HG03442 (cell line): ENCODE data around the gene SKI.
A peak's percentile ranks its signal among the peaks of the same experiment; 100 is the strongest.

ENCODE experiments used
- ATAC-seq: cut with Tn5 transposase; IDR thresholded peaks from one replicate; pipeline ENCODE4 v1.9.1; 2021; ENCODE audit warnings: mild to moderate bottlenecking, moderate library complexity; ENCODE audit not compliant: unreplicated experiment

Gene SKI

DNA sequence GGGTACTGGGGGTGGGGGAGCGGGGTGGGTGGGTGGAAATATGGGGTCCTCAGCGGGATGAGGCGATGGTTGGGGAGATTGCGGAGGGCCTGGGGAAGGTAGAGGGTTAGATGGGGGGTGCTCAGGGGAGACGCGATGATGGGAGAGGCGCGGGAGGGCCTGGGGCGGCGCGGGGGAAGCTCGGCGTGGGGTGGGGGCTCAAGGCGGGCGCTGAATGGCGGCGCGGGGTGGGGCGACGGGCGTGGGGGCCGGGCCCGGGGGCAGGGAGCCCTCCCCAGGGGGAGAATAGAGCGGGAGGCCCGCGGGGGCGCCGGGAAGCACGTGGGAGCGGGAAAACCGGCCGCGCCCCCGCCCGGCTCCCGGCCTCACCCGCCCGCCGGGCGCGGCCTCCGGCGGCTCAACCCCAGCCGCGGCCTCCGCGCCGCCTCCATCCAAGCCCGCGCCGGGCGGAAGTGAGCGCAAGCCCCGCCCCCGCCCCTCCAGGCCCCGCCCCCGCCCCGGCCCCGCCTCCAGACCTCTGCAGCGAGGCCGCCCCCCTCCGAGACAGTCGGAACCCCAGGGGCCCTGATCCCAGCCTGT, 33.7 kb upstream of the SKI start, which contains the start of gene FAAP20:
TSS of gene FAAP20 (minus strand) at position 454 of the 579 bp plus-strand sequence. CDS start at position 431, 23 bp downstream.
- ATAC-seq = peak; percentile 32

DNA sequence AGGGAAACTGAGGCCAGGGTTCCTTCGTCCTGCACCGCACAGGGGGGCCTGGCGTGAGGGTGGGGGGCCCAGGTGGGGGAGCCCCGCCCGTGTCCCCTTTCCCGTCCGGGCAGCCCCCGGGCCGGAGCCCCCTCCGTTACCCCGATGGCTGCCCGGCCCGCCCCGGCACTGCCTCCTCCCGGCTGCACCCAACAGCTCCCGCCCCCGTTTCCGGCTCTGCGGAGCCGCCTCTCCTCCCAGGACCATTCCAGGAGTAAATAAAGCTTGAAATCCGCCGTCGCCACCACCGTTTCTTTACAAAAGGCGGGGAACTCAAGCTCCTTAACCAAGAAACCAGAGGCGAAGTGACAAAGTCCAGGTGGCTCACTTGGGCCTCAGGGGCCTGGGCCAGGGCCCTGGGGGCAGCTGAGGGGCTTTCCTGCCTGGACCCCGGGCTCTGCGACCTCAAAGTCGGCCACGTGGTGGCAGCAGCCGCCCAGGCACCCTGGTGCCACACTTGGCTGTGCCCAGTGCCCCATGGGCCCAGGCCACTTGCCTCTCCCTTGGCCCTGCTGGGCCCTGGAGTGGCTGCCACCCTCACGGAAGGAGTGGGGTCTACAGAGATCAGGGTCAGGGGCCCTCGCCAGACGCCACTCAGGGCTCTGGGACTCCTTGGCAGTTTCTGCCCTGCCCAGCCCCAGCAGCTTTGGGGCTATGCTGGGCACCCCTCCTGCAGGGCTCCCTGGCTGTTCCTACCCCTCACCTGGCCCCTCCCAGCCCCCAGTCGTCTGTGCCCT, 33.0 kb upstream of the SKI start:
- peak; percentile 43 for ATAC-seq

GRCh38 chr1:2195785-2196184, 32.3 kb upstream of the SKI start:
- ATAC-seq = no peak

DNA sequence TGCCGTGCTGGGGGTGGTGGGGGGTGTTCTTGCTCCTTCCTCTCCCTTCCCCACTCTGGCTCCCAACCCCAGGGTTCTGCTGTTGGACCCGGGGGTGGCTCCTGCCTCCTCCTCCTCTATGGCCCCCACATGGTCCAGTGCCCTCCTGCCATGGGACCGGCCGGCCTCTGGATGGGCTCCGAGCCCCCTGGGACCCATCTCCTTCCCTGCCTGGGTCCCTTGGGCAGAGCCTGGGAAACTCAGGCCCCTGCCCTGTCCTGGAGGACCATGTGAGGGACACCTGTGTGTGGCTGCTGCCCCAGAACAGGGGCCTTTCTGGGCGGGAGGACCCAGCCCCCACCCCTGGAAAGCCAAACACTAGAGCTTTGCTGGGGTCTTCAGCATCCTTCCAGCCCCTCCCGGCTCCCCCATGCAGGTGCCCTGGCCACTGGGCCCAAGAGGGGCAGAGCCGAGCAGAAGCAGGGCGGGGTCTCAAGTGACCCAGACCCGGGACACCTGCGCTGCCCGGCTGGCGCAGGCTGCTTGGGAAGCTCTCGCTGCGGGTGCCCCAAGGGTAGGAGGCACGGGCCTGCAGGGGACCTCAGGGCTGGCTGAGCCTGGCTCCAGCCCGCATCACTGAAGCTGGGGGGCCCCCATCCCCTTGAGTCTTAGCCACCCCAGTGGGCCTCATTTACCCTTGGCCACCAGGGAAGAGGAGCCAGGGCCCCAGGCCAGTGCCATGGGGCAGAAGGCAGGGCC, 31.0 kb upstream of the SKI start:
- no peak for ATAC-seq

- no peak for ATAC-seq
Observed at GRCh38 chr1:2197707-2198165, 30.4 kb upstream of the SKI start.

DNA sequence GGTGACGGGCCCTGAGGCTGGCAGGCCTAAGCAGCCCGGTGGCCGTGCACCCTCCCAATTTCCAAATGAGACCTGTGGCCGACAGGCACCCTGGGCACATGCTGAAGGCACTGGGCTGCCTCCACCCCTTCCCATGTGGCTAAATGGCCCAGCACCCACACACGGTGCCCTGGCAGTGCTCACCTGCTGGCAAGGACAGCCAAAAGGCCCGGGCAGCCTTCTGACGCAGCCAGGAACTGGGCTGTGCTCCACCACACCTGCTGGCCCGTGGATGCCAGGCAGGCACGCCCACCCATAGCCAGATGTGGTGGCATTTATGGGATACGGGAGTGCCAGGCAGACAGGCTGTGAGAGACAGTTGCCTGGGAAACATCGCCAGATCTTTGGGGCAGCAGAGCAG, 29.5 kb upstream of the SKI start:
- no peak for ATAC-seq

- no peak for ATAC-seq
Observed at GRCh38 chr1:2199042-2199810, 28.9 kb upstream of the SKI start.

DNA sequence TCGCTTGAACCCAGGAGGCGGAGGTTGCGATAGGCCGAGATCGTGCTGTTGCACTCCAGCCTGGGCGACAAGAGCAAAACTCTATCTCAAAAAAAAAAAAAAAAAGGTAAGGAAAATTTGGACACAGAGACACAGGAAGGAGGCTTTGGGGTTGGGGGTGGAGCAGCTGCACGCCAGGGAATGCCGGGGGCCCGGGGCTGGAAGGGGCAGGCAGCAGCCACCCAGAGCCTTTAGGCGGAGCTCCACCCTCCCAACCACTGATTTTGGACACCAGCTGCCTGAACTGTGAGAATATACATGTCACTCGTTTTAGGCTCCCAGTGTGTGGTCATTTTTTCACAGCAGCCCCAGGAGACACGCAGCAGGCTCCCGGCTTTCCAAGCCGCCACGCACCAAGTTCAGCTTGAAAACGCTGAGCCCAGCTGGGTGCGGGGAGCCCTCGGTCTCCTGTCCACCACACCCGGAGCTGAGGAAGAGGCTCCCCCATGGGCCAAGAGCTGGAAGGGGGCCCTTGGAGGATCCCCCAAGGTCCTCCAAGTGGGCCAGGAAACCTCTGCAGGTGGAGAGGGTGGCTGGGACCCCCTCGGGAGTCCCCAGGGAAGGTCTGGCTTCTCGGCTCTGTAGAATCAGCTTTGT, 27.7 kb upstream of the SKI start:
- ATAC-seq = no peak

DNA sequence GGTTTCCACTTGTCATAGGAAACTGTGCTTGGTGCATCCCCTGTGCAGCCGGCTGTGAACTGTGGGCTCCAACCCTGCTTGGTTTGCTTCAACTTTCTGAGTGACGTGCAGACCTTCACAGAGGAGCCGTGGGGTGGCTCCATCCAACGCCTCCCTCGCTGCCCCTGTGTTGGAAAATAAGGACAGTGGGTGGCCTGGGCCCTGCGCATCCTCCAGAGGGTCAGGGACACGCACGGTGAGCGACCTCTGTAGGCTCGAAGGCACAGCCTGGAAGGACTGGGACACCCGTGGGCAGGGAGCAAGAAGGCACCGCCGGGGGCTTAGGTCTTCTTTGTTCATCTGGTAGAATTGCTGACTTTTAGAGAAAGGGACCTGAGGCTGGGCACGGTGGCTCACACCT, 27.1 kb upstream of the SKI start:
- ATAC-seq = no peak

GRCh38 chr1:2202008-2202575, 26.0 kb upstream of the SKI start:
- ATAC-seq = no peak

DNA sequence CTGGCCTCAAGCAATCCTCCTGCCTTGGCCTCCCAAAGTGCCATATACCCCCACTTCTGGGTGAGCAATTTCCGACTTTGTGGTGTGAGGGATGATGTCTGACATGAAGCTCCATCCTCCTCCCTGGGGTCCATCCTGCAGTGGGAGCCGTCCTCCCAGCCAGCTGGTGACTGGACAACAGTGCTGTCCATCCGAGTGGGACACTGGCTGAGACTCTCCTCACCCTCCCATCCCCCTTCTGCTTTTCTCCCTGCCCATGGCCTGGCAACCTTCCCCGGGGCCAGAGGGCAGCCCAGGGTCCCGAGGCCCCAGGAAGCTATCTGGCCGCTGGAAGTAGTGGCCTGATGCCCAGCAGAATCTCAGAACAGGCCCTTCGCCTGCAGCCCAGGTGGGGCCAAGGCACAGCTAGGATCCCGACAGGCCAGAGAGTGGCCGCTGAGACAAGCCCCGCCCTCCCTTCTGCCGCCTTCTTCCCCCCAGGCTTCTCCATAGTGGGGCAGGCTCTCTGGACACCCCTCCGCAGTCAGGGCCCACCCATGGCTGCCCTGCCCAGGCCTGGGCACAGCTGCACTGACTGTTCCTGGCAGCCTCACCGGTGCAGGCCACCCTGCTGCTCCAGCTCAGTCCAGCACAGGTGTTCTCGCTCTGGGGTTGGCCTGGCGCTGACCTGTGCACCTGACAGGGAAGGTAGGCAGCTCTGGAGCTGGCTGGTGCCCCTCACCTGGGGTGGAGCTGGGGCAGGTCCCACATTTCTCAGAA, 25.1 kb upstream of the SKI start:
- ATAC-seq = no peak

GRCh38 chr1:2203671-2204414, 24.3 kb upstream of the SKI start:
- ATAC-seq = no peak

- peak; percentile 32 for ATAC-seq
Observed at GRCh38 chr1:2204415-2205190, 23.5 kb upstream of the SKI start.

DNA sequence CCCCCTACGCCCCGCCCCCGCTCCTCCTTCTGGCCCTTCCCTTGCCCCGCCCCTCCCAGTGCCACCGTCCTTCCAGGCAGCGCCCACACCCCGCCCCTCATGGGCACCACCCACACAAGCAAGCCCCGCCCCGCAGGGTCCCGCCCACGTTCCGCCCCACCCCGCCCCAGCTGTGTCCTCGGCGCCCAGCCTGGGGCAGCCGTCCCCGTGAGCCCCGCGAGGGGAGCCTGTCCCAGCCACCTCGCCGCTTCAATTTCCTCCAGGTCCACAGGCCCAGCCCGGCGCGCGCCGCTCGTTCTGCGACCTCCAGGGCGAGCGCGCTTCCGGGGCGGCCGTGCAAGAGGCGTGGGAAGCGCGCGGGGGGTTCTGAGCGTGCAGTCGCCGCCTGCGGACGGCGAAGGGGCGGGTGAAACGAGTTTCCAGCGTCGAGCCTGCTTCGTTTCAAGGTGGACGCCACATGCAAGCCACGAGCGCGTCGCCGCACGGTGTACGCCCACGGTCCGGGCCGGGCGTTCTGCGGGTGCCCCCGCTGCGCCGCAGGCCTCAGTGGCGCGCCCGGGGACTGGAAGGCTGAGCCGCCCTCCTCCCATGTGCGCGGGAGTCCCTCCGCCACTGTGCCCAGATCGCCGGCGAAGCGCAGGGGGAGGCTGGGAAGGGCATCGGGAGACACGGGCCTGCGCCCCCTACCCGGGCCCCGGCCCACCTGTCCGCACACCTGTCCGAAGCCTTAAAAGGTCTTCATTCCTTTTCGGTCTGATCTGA, 22.7 kb upstream of the SKI start:
- ATAC-seq = peak; percentile 55

DNA sequence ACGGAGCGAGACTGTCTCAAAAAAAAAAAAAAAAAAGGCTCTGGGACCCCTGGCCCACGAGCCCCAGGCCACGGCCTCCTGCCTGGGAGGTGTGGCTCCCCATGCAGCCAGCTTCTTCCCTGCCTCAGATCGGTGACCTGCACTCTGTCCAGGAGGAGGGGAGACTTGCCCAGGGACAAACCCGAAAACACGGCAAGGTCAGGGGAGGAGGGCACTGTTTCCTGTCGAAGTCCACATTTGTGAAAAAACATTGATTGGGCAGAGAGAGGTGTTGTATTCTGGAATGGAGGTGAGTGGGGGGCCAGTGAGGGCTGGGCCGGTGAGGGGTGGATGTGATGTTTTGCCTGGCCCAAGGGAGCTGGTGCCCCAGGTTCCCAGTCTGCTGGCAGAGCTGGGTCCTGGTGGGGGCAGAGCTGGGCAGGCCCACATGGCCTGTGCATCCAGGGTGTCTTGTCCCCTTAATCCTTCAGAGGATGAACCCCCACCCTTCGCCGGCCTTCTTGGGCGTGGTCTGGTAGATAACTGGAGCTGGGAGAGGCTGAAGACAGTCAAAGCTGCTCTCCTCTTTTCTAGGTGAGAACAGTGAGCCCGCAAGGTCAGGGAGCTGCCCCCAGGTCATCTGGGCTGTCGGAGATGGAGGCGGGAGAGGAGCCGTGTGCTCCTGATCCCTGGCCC, 21.2 kb upstream of the SKI start:
- ATAC-seq = no peak

DNA sequence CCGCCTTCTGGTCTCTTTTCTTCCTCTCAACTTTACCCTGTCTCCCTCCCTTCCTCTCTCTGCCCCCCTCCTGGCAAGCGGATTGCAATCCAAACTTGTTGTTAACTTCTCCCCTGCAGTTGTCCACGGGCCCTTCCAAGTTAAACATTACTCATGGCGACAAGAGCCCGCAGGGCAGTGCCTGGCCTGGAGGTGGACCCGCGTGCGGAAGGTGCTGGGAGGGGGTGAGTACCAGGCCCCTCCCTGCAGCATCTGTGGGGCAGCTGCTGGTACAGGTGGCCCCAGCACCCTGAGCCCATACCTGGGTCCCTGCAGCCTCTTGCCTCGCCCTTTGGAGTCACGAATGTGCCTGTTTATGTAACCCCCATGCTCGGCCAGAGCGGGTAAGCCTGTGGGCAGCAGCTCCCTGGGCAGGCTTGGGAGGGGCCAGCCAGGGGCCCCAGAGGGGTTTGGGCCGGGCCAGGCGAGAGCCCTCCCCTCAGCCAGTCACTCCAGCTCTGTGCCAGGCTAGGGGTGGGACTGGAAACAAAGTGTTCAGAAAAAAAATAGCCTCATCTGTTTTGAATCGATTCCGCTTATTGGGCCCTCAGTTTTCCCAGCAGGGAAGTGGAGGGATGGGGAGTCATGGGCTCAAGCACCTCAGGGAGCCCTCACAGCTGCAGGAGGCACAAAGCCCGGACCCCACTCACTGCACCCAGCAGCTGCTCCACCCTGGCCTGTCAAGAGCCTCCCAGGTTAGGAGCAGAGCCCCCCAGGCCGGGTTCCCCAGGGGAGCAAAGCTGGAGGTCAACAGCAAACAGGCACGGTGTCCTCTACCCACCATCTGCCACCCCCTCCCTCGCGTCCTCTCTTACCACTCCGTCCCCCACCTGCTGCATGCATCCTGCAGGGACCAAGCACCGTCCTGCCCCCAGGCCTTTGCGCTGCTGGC, 19.5 kb upstream of the SKI start:
- no peak for ATAC-seq
